Measurements from ENCODE around the gene FBXO36.

Gene FBXO36

DNA sequence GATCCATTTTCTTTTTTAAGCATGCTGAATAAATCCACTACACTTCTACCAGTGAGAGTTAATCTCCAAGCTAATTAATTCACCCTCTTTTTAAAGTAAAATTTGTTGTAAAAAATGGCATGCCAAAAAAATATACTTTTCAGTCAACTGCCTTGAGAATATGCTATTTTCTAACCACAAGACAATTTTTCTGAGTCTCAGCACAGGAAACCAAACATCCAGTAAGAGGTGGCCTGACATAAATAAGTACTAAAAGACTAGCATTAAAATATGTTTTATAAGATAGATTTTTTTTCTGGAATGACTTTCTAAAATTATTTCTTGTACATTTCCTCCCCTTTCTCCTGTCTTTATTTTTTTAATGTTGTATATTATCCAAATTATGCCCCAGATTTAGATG is 2.9 kb downstream of the FBXO36 start:
- Histone ChIP-seq H3K27ac (no peak overlapping the region), H3K4me3 (no peak overlapping the region)
- DNase-seq (ENCODE audit: low spot score): no peak
- TF ChIP-seq, protein P1, sequence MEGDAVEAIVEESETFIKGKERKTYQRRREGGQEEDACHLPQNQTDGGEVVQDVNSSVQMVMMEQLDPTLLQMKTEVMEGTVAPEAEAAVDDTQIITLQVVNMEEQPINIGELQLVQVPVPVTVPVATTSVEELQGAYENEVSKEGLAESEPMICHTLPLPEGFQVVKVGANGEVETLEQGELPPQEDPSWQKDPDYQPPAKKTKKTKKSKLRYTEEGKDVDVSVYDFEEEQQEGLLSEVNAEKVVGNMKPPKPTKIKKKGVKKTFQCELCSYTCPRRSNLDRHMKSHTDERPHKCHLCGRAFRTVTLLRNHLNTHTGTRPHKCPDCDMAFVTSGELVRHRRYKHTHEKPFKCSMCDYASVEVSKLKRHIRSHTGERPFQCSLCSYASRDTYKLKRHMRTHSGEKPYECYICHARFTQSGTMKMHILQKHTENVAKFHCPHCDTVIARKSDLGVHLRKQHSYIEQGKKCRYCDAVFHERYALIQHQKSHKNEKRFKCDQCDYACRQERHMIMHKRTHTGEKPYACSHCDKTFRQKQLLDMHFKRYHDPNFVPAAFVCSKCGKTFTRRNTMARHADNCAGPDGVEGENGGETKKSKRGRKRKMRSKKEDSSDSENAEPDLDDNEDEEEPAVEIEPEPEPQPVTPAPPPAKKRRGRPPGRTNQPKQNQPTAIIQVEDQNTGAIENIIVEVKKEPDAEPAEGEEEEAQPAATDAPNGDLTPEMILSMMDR (IDR thresholded peaks at IDR 0.05): no peak

DNA sequence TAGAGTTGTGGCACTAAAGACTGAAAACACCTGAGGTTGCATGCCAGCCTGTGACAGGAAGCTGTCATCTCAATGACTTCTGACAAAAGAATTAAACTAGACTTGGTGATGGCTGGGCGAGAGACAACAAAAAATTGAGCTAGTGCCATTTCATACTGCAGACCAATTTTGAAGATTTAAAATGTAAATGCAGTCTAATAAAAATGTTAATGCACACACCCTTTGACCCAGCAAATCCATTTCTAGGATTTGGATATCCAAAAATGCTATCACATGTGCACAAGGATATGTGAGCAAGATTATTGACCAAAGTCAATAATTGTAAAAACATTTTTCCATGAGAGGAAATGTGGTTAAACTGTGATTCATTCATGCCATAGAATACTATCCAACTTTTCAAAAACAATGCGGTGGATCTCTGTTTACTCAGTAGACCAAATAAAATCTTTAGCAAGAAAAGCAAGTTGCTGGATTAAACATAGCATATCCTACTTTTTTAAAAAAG is 5.6 kb downstream of the FBXO36 start:
- Histone ChIP-seq H3K4me3 (no peak overlapping the region), H3K27ac (no peak overlapping the region)
- TF ChIP-seq, protein P1 (IDR thresholded peaks at IDR 0.05): no peak
- no peak for DNase-seq (ENCODE audit: low spot score)

DNA sequence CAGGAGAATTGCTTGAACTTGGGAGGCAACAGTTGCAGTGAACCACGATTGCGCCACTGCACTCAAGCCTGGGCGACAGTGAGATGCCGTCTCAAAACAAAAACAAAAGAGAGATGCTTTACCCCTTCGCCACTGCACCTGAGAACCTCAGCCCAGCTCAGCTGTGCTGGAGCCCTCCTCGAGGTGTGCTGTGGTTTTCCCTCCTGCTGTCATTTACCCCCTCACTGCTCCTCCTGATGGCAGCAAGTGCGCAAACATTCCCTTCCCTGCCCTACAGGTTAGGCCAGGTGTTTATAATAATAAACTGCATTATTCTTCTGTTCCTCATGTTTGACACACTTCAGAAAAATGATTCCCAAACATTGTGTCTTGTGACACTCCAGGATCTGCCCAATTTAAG is 8.4 kb downstream of the FBXO36 start:
- Histone ChIP-seq H3K27ac (no peak overlapping the region), H3K4me3 (no peak overlapping the region)
- no peak for DNase-seq (ENCODE audit: low spot score)
- TF ChIP-seq, protein P1 (IDR thresholded peaks at IDR 0.05): no peak

DNA sequence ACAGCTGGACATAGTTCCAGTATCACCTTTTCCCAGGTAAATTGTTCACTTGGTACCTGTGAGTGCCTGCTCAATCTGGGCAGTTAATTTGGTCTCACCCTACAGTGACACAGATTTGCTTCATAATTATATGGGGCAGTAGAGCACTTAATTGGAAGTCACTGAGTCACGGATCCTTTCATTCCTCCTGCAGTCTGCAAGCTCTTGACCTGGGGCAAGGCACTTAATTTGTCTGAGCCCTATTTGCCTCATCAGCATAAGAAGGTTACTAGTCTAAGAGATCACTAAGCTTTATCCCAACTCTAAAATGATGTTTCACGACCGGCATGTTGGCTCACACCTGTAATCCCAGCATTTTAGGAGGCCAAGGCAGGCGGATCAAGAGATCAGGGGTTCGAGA is 8.9 kb downstream of the FBXO36 start:
- no peak for DNase-seq (ENCODE audit: low spot score)
- Histone ChIP-seq H3K27ac (no peak overlapping the region), H3K4me3 (no peak overlapping the region)
- TF ChIP-seq, protein P1 (IDR thresholded peaks at IDR 0.05): no peak

DNA sequence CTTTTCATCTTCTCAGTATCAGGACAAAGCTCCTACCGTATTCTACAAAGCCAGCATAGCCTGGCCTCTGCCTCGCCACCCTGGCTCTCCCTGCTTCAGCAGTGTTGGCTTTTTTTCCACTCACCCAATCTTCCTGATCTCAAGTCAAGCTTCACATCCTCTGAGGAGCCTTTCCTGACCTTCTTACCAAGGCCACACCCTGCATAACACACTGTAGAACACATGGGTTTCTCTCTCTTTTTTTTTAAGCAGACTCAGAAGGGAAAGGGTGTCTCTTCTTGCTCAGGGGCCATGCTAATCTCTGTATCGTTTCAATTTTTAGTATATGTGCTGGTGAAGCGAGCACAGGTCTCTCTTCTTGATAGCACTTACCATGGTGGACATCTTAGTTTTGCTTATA is 15.2 kb downstream of the FBXO36 start:
- DNase-seq (ENCODE audit: low spot score): no peak
- TF ChIP-seq, protein P1 (IDR thresholded peaks at IDR 0.05): no peak

DNA sequence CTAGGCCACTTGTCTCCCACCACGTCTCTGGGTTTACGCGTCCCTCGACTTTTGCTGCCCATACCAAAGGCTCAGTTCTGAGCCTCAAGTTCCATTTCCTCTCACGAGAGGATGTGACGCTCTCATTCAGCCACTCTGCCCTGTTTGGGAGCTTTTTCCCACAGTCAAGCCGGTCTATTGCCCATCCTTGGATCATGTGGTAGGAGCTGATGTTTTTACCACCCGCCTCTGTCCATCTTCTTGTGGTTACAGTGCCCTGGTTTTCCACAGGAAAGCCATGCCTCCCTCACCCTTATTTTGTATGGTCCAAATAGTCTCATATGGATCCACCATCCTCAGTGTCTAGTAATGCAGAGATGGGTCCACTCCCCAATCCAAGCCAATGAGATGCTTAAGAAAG is 20.4 kb downstream of the FBXO36 start:
- no peak overlapping the region for H3K4me3 ChIP-seq
- TF ChIP-seq, protein P1 (IDR thresholded peaks at IDR 0.05): no peak
- no peak overlapping the region for H3K27ac ChIP-seq
- no peak for DNase-seq (ENCODE audit: low spot score)

More for the DNA sequence above, 15.2 kb downstream of the FBXO36 start:
- H3K27ac ChIP-seq: no peak overlapping the region
- no peak overlapping the region for H3K4me3 ChIP-seq

DNA sequence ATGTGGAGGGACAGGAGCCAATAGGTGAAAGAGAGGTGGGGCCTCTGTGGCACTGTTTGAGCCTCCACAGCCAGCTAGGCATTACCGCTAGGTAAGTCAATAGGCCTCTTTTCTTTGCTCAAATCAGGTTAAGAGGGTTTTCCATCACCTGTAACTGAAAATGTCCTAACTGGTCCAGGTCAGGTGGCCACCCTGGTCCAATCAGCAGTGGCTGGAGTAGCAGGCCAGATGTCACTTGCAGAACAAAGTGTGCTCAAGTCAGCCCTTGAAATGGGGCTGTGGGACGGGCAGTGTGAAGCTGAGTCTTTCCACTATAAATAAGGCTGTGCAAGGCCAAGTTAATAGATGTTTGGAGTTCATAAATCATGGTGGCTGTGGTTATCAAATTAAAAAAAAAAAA is 20.9 kb downstream of the FBXO36 start:
- TF ChIP-seq, protein P1 (IDR thresholded peaks at IDR 0.05): no peak

More for the DNA sequence above, 20.9 kb downstream of the FBXO36 start:
- Histone ChIP-seq H3K27ac (no peak overlapping the region), H3K4me3 (no peak overlapping the region)
- DNase-seq (ENCODE audit: low spot score): no peak

Data from coronary artery (tissue), 2 donors.